Measurements from ENCODE around the gene ALOX12B. TPM values are rescaled to one million over a fixed set of nuclear protein-coding genes. Genes with fewer than 3 reads are reported as not detected.

Gene ALOX12B
- total RNA-seq, 1 donor from 2014 or later: 0.41 TPM

DNA sequence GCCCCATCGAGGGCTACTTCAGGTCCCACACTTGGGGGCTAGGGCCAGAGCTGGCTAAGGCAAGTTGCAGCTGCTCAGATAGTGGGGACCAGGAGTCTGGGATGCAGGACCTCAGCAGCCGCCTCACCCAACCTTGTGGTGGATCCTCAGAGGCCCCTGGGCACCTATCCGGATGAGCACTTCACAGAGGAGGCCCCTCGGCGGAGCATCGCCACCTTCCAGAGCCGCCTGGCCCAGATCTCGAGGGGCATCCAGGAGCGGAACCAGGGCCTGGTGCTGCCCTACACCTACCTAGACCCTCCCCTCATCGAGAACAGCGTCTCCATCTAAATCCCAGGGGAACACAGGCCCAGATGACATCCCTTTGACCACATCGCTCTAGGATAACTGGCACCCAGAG, 39.3 kb downstream of the ALOX12B start:
- H3K27ac Mint-ChIP-seq: no peak overlapping the region
- H3K9me3 Mint-ChIP-seq (ENCODE audit: low read depth): no peaks in the 10 kb centered on the region
- no peaks in the 10 kb centered on the region for H3K36me3 Mint-ChIP-seq (ENCODE audit: insufficient read depth)
- DNase-seq (ENCODE audit: low spot score, unreplicated experiment): no peak
- H3K27me3 Mint-ChIP-seq: peaks cover 66% of the 10 kb centered on the region
- H3K4me3 Mint-ChIP-seq (ENCODE audit: low read depth): no peak overlapping the region
- TF ChIP-seq, protein P1, sequence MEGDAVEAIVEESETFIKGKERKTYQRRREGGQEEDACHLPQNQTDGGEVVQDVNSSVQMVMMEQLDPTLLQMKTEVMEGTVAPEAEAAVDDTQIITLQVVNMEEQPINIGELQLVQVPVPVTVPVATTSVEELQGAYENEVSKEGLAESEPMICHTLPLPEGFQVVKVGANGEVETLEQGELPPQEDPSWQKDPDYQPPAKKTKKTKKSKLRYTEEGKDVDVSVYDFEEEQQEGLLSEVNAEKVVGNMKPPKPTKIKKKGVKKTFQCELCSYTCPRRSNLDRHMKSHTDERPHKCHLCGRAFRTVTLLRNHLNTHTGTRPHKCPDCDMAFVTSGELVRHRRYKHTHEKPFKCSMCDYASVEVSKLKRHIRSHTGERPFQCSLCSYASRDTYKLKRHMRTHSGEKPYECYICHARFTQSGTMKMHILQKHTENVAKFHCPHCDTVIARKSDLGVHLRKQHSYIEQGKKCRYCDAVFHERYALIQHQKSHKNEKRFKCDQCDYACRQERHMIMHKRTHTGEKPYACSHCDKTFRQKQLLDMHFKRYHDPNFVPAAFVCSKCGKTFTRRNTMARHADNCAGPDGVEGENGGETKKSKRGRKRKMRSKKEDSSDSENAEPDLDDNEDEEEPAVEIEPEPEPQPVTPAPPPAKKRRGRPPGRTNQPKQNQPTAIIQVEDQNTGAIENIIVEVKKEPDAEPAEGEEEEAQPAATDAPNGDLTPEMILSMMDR (IDR thresholded peaks at IDR 0.05; ENCODE audit: unreplicated experiment): no peak
- no peaks in the 10 kb centered on the region for H3K4me1 Mint-ChIP-seq (ENCODE audit: low read depth)

DNA sequence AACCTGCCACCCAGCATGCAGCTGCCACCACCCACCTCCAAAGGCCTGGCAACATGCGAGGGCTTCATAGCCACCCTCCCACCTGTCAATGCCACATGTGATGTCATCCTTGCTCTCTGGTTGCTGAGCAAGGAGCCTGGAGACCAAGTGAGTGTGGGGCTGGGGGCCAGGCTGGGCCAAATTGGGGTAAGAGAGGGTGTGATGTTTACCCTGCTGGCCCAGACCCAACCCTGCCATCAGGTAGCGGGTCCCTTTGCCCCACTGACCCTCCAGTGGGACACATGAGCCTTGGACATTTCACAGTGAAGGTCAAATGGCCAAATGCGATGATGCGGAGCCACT, 39.8 kb downstream of the ALOX12B start:
- Mint-ChIP-seq H3K27me3 (peaks cover 71% of the 10 kb centered on the region), H3K4me1 (ENCODE audit: low read depth) (no peaks in the 10 kb centered on the region), H3K36me3 (ENCODE audit: insufficient read depth) (no peaks in the 10 kb centered on the region), H3K9me3 (ENCODE audit: low read depth) (no peaks in the 10 kb centered on the region), H3K4me3 (ENCODE audit: low read depth) (no peak overlapping the region), H3K27ac (no peak overlapping the region)
- DNase-seq (ENCODE audit: low spot score, unreplicated experiment): no peak
- TF ChIP-seq, protein P1 (IDR thresholded peaks at IDR 0.05; ENCODE audit: unreplicated experiment): no peak

DNA sequence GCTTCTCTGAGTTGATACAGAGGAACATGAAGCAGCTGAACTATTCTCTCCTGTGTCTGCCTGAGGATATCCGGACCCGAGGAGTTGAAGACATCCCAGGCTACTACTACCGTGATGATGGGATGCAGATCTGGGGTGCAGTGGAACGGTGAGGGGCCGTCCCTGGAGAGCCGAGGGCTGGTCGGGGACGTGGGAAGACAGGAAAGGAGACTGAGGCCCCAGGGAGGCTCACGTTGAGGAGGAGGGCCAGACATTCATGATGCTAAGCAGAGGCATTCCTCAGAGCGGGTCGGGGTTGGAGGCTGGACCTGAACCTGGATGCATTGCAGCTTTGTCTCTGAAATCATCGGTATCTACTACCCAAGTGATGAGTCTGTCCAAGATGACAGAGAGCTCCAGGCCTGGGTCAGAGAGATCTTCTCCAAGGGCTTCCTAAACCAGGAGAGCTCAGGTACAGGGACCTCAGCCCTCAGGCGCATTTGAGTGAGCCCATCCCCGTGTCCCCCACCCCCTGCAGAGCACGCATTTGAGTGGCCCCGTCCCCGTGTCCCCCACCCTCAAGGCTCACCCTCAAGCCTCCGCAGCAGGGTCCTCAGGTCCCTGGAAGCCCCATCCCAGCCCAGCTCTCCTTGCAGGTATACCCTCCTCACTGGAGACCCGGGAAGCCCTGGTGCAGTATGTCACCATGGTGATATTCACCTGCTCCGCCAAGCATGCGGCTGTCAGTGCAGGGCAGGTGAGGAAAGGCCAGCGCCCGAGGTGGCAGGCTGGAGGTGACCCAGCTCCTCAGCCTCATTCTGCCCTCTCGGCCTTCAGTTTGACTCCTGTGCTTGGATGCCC, 40.4 kb downstream of the ALOX12B start:
- Mint-ChIP-seq H3K9me3 (ENCODE audit: low read depth) (no peaks in the 10 kb centered on the region), H3K27me3 (peaks cover 77% of the 10 kb centered on the region), H3K4me3 (ENCODE audit: low read depth) (no peak overlapping the region), H3K4me1 (ENCODE audit: low read depth) (no peaks in the 10 kb centered on the region), H3K36me3 (ENCODE audit: insufficient read depth) (no peaks in the 10 kb centered on the region), H3K27ac (no peak overlapping the region)
- TF ChIP-seq, protein P1 (IDR thresholded peaks at IDR 0.05; ENCODE audit: unreplicated experiment): no peak
- no peak for DNase-seq (ENCODE audit: low spot score, unreplicated experiment)

DNA sequence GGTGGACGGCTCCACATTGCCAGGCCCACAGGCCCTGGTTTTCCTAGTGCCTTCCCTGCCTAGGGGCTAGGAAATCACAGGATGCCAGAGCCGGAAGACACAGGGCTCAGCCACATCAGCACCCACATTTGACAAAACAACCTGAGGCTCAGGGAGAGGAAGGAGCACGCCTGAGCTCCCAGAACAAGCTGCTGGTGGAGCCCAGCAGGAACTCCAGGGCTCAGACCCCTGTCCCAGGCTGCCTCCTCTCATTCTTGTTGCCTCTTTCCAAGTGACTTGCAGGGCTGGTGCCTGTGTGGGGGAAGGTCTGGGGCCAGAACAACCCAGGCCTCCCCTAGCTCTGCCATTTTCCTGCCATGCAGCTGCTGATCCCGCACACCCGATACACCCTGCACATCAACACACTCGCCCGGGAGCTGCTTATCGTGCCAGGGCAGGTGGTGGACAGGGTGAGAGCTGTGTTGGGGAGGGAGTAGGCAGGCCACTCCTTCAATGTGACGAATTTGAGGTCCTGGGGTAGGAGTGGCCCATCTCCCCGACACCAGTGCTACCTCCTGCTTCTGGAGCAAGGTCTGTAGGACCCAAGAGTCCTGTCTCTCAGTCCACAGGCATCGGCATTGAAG, 41.1 kb downstream of the ALOX12B start:
- Mint-ChIP-seq H3K9me3 (ENCODE audit: low read depth) (no peaks in the 10 kb centered on the region), H3K36me3 (ENCODE audit: insufficient read depth) (no peaks in the 10 kb centered on the region), H3K4me1 (ENCODE audit: low read depth) (no peaks in the 10 kb centered on the region), H3K27me3 (peaks cover 81% of the 10 kb centered on the region), H3K4me3 (ENCODE audit: low read depth) (no peak overlapping the region), H3K27ac (no peak overlapping the region)
- DNase-seq (ENCODE audit: low spot score, unreplicated experiment): no peak
- TF ChIP-seq, protein P1 (IDR thresholded peaks at IDR 0.05; ENCODE audit: unreplicated experiment): no peak

DNA sequence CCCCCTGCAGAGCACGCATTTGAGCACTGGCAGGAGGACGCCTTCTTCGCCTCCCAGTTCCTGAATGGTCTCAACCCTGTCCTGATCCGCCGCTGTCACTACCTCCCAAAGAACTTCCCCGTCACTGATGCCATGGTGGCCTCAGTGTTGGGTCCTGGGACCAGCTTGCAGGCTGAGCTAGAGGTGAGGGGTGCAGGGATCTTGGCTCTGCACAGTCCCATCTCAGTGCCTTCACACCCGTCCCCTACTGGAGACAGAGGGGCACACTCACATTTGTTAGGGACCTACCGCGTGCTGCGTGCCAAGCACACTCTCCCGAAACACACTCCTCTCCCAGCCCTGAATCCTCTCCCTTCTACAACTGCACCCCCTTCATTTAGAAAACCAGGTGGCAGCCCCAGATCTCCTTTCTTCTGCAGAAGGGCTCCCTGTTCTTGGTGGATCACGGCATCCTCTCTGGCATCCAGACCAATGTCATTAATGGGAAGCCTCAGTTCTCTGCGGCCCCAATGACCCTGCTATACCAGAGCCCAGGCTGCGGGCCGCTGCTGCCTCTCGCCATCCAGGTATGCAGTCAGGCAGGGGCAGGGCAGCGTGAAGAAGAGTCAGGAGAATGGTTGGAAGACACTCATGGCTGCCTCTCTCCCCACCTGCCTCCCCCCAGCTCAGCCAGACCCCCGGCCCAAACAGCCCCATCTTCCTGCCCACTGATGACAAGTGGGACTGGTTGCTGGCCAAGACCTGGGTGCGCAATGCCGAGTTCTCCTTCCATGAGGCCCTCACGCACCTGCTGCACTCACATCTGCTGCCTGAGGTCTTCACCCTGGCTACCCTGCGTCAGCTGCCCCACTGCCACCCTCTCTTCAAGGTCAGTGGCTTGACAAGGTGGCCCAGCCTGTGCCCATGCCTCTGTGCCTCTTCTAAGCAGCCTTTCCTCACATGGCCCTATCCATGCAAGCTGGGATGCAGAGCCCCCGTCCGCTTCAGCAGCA, 42.4 kb downstream of the ALOX12B start:
- Mint-ChIP-seq H3K27ac (no peak overlapping the region), H3K9me3 (ENCODE audit: low read depth) (no peaks in the 10 kb centered on the region), H3K36me3 (ENCODE audit: insufficient read depth) (no peaks in the 10 kb centered on the region), H3K27me3 (peaks cover 87% of the 10 kb centered on the region), H3K4me1 (ENCODE audit: low read depth) (no peaks in the 10 kb centered on the region), H3K4me3 (ENCODE audit: low read depth) (no peak overlapping the region)
- no peak for DNase-seq (ENCODE audit: low spot score, unreplicated experiment)
- TF ChIP-seq, protein P1 (IDR thresholded peaks at IDR 0.05; ENCODE audit: unreplicated experiment): no peak
